GM12874 (cell line): ENCODE measurements around the gene MBP.

ENCODE experiments used
- CTCF ChIP-seq: IDR thresholded peaks from 2 replicates; pipeline ENCODE4 v1.5.1; 2011; ENCODE audit warnings: low read depth, mild to moderate bottlenecking, control low read depth, low read length, moderate library complexity; ENCODE audit not compliant: insufficient read depth

Gene MBP

GRCh38 chr18:77150588-77150987, 18.0 kb upstream of the MBP start:
- no peak for TF ChIP-seq CTCF

DNA sequence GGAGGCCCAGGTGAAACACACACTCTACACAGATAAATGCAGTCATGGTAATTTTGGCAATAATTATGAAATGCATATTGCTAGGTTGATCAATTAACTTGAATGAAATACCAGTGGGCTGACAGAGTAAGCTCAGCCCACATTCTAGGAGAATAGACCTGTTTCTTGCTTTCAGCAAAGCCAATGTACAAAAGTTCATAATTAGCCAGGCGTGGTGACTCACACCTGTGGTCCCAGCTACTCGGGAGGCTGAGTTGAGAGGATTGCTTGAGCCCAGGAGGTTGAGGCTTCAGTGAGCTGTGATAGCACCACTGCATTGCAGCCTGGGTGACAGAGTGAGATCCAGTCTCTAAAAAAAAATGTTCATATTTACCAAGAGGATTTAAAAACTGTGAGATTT, 15.7 kb upstream of the MBP start:
- TF ChIP-seq CTCF = no peak

GRCh38 chr18:77147418-77147852, 14.9 kb upstream of the MBP start:
- no peak for TF ChIP-seq CTCF

DNA sequence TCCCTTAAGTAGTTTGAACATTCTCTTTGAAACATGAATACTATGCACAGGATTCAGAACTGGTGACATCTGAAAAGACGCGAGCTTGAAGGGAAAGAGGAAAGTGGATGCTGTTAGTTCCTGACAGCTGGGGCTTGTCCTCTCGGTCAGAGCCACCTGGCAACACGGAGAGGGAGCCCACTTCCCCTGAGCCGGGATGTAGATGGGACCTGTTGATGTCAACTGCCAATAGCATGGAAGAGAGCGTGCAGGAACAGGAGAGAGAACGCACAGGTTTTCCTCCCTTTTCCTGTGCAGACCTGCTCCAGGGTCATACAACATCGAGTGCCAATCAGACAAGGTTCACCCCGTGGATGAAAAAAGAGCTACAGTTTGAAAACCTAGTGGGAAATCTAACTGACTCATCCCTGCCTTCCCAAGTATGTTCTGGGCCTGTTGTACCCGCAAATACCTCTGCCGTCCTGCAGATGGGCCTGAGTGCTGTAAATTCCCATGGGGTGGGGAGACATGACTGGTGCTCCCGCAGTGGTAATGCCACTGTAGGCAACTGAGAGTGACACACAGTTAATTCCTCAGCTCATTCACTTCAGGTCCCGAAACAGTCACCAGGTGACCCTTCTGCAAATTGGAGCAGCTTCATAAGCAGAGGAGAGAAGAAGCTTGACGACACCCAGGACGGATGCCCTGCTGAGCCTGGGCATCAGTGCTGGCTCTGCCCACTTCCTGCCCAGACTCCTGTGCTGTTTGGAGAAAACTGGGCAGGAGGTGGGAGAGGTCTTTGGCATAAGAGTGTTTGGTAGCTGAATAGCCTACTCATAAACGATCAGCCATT, 13.9 kb upstream of the MBP start:
- TF ChIP-seq CTCF = no peak

- TF ChIP-seq CTCF = no peak
Measured at GRCh38 chr18:77145364-77145901, 12.8 kb upstream of the MBP start.

DNA sequence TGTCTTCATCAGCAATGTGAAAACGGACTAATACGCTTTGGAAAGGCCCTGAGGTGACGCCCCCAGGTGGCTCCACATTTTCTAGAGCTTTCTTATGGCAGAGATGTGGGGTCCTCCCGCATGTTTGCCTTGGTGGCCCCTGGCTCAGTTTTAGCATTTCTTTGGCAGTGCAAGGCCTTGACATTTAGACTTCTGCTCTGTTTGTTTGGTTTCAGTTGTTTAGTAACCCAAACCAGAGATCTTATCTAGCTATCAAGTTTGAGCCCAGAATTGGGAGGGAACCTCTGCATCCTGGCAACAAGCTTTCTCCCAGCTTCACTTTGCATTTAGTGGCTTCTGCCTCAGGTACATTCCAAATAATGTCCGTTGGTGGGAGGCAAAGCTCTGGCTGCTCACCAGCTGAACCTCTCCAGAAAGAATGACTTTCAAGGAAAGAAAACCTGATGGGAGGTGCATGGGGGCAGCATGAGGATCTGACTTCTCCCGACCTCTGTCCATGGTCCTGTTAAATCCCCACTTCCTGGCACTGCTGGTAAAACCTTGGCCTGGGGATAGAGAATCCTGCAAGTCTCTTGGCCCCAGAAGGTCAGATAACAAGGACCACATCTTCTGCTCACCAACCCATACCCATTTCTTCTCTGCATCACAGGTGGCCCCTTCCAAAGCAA, 12.0 kb upstream of the MBP start:
- TF ChIP-seq CTCF = no peak

DNA sequence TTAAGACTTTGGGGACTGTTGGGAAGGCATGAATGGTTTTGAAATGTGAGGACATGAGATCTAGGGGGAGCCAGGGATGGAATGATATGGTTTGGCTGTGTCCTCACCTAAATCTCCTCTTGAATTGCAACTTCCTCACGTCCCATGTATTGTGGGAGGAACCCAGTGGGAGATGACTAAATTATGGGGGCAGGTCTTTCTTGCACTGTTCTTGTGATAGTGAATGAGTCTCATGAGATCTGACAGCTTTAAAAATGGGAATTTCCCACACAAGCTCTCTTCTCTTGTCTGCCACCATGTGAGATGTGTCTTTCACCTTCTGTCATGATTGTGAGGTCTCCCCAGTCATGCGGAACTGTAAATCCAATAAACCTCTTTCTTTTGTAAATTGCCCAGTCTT, 11.5 kb upstream of the MBP start:
- no peak for TF ChIP-seq CTCF
